HG03175 (cell line): ENCODE measurements around the gene FILIP1.
A peak's percentile ranks its signal among the peaks of the same experiment; 100 is the strongest.

Experiments
- ATAC-seq: cut with Tn5 transposase; IDR thresholded peaks from one replicate; pipeline ENCODE4 v1.9.1; 2021; ENCODE audit warnings: mild to moderate bottlenecking, moderate library complexity; ENCODE audit not compliant: unreplicated experiment

FILIP1 gene

DNA sequence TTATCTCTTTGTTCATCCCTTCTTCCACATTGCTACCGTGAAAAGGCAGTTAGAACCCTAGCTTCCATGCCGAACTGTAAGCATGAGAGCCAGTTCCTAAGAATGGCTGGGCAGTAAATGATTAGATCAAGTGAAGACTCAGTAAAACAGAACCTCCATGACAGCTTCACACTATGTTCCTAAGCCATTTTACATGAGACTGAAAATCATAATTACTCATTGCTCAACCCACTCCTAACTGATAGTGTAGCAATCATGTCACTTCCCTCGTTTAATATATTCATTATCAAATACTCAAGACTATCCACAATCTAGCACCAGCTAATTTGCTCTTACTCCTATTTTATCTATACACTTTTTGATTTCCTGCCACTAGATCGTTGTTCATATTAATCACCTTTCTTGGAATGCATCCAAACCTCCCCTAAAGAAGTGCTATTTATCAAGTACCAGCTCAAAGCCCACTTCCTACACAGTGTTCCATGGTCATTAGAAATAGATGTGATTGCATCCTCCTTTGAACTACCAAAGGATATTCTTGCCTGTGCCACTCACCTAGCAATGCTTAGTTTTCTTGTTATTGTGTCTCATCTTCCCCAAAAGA is 215.0 kb downstream of the FILIP1 start:
- no peak for ATAC-seq

DNA sequence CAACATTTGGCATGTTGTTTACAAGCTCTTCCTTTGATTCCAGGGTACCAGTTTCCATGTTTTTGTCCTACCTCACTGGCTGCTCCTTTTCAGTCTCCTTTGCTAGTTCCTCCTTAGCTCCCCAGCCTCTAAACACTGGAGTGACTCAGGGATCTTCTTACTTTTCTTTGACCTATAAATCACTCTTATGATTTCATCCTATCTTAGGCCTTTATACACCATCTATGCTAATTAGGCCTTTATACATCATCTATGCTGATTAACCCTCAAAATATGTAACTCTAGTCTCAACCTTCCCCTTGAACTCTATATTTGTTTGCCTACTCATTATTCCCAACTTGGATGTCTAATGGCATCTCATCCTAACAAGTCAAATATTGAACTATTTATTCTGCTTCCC is 218.5 kb downstream of the FILIP1 start:
- ATAC-seq, result no peak

DNA sequence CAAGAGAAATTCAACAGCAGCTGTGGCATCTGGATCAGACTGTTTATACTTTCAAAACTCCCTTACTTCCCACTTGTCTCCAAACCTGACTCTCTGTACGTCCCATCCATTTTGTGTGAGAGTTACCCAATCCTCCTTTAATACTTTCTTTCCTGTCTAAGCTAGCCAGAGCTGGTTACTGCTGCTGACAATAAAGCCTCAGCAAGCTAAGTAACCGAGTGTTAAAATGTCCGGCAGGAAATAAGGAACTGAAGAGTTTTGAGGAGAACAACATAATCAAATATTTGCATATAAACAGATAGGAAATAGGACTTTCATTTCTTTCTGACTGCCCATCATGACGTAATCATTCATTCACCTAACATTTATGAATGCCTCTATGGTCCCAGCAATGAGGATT is 220.6 kb downstream of the FILIP1 start:
- no peak for ATAC-seq

- ATAC-seq, result no peak
Observed at GRCh38 chr6:75272145-75272840, 221.3 kb downstream of the FILIP1 start.

DNA sequence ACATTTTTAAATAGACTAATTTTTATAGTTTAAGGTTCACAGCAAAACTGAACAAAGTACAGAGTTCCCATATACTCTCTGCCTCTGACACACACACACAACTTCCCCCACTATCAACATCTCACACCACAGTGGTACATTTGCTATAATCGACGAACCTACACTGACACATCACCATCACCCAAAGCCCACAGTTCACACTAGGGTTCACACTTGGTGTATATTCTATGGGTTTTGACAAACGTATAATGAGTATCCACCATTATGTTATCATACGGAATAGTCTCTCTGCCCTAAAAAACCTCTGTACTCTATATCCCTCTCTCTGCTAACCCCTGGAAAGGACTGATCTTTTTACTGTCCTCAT is 224.6 kb downstream of the FILIP1 start:
- ATAC-seq, result no peak

DNA sequence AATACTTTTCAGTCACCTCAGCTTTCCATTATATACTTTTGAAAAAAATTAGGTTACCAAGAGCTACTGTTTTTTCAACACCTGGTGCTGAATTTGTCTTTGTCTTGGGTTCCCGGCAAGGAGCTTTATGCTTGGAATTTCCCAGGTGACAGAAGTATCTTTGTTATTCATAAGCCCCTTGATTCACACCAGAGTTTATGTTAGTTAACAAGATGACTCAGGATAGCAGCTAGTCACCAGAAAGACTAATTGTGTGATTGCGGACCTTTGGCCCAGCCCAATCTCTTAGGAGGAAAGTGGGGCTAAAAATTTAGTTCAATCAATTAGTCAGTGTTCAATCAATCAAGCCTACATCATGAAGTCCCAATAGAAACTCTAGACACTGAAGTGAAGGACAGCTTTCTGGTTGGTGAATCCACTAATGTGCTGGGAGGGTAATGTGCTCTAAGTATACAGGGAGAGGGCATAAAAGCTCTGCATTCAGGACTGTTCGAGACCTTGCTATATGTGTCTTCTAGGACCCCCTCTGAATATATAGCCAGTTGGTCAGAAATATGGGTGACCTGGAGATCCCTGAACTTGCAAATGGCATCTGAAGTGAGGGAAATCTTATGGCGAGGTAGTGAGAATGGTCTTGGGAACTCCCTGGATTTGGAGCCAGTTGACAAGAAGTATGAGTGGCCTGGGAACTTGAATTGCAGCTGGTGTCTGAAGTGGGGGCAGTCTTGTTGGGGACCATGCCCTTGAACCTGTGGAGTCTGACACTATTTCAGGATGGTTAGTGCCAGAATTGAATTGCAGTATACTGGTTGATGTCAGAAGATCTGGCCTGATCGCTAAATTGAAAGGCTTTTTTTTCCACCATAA is 225.2 kb downstream of the FILIP1 start:
- no peak for ATAC-seq

DNA sequence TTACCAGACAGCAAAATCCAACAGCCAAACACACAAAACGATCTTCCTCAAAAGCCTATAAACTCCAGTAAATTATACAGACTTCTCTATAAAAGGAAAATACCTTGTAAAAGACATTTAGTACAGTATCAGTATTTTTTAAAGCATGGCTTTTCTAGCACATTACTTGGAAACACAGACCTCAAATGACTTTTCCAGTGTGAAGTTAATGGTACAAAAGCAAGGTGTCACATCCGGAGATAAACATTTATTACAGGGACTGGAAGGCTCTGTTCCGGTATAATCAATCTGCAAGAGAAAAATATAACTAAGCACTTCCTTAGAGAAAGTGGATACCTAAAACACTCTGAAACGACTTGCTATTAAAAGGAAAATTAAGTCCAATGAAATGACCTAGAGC is 226.1 kb downstream of the FILIP1 start:
- ATAC-seq, result no peak

GRCh38 chr6:75266716-75267291 is 226.8 kb downstream of the FILIP1 start:
- ATAC-seq, result peak; percentile 82

- no peak for ATAC-seq
Observed at GRCh38 chr6:75263401-75263750, 230.2 kb downstream of the FILIP1 start.

- ATAC-seq, result no peak
Observed at GRCh38 chr6:75262716-75263400, 230.7 kb downstream of the FILIP1 start.

- ATAC-seq, result no peak
Observed at GRCh38 chr6:75261299-75261698, 232.3 kb downstream of the FILIP1 start.

DNA sequence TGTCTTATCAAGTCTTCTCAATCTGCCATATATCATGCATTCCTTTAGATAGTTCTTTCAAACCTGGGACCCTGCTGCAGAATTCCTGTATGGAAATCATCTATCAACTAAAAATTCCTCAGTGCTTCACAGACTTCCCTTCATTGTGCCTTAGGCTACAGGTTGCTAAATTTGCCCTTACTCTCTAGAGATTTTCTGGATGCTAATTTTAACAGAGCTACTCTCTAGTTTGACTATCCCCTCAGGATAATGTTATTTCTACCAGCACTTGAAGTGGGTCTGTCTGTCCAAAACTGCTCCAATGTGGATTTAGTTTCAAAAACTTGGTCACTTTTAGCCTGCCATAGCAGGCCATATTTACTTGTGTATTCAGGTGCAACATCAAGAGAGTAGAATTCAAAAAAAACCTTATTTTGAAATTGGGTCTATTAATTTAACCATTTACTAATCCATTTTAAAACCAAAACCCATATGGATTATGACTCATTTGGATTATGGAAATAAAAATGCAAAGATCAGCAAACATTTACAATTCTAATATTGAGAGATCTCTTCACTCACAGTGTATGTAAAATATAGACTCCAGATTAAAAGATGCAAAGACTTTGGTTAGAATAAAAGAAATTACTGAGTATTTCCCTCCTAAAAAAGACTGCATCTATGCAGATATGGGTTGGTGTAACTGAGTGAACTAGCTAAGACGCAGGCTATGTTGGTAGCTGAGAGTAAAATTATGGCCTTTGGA is 236.1 kb downstream of the FILIP1 start:
- ATAC-seq, result no peak

DNA sequence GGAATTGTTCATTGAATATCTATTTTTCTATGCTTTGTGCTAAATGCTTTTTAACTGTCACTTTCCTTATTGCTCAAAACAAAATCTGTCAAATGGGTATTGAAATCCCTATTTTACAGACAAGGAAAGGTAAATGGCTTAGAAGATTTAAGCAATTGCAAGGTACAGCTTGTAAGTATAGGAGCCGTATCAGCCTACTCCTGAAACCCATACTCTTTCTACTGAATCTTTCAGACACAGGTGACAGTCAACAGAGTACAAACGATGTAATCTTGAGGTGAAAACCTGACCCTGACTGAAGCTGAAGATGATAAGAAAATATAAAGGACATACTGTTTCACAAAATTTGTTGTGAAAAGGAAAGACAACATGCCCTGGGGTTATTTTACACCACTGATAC is 243.0 kb downstream of the FILIP1 start:
- ATAC-seq, result no peak

GRCh38 chr6:75249837-75250236 is 243.8 kb downstream of the FILIP1 start:
- ATAC-seq, result no peak

DNA sequence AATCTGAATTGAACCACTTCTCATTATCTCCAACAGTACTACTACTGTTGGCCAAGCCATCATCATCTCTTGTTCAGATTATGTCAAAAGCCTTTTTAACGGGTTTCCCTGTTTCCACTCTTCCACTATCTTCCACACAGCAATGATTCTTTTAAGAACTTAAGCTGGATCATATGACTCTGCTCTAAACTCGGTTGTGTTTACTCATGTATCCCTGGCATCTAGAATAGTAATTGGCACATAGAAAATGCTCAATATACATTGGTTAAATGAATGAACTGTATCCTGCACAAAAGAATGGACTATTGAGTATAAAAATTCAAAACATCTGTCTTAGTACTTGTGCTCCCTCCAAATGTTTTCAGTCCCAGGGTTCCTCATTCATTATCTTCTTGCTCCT is 247.2 kb downstream of the FILIP1 start:
- ATAC-seq, result no peak

GRCh38 chr6:75244063-75244584 is 249.5 kb downstream of the FILIP1 start:
- peak; percentile 5 for ATAC-seq

DNA sequence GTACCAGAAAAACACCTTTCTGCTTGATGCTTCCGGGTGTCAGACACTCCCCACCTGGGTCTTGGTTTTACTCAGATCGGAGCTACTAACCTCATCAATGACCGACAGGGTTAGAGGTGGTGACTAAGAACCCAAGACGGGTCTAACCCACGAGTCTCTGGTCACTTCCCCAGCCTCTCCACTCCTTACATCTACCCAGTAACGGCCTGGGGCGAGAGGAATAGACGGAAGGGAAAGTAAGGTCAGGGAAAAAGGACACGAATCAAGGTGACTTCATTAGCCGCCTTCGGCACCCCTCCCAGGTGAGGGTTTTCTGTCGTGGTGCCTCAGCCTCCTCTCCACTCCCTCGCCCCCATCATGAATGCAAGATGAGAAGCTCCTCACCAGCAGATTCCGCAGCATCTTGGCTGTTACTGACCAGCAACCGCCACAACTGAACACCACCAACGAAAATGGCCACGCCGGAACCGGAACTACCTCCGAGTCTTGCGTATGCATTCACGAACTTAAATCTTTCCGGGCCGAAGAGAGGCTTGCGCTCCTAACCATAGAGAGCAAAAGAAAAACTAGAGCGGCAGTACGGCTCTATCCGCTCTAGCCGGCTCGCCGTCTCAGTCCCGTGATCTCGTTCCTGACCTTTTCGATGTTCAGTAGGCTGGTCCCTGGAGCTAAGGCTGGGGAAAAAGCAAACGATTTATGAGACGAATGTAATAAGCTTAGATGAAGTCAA is 250.1 kb downstream of the FILIP1 start, which contains the start of gene COX7A2:
COX7A2 (minus strand) TSS at position 469 of the 730 bp plus-strand sequence; CDS start at position 402, 67 bp downstream.
- peak; percentile 95 for ATAC-seq
